22Rv1 (cell line): Measurements from ENCODE around the gene POLN.

Experiments used
- CTCF ChIP-seq: fragments of 450-650 bp; IDR thresholded peaks from 2 replicates; pipeline ENCODE4 v1.5.1; 2017; ENCODE audit warnings: mild to moderate bottlenecking
- ZFX ChIP-seq: fragments of 450-650 bp; IDR thresholded peaks from 2 replicates; pipeline ENCODE4 v1.6.1; 2017; ENCODE audit warnings: antibody characterized with exemption, borderline replicate concordance

GRCh38 chr4:2172627-2173231 is 69.2 kb downstream of the POLN start:
- TF ChIP-seq CTCF (no peak), ZFX (no peak)
